MM.1S (cell line): Measurements from ENCODE around the gene ERG.

Experiments
- DNase-seq: peaks from one replicate; pipeline ENCODE4 v3.0.0-alpha.2; 2015
- H2AFZ ChIP-seq: fragments of 300-600 bp; sonication (generic); 2 replicates; pipeline ENCODE4 v1.6.0; 2016; ENCODE audit warnings: antibody characterized with exemption, low read length
- H3F3A ChIP-seq: fragments of 300-600 bp; sonication (generic); 2 replicates; pipeline ENCODE4 v1.6.1; 2016; ENCODE audit warnings: mild to moderate bottlenecking, antibody characterized with exemption, low read length, moderate library complexity, mixed read lengths; ENCODE audit not compliant: insufficient read depth
- H3K27ac ChIP-seq: fragments of 300-600 bp; sonication (generic); 2 replicates; pipeline ENCODE4 v1.5.1; 2016; ENCODE audit warnings: mild to moderate bottlenecking, low read length
- H3K27me3 ChIP-seq: fragments of 300-600 bp; sonication (generic); replicated peaks from 2 replicates; pipeline ENCODE4 v1.6.0; 2016; ENCODE audit warnings: low read length; ENCODE audit not compliant: insufficient read depth
- H3K36me3 ChIP-seq: fragments of 300-600 bp; sonication (generic); replicated peaks from 2 replicates; pipeline ENCODE4 v1.6.1; 2016; ENCODE audit warnings: mild to moderate bottlenecking, low read length, mixed read lengths; ENCODE audit not compliant: insufficient read depth
- H3K4me1 ChIP-seq: fragments of 300-600 bp; sonication (generic); 2 replicates; pipeline ENCODE4 v1.6.1; 2016; ENCODE audit warnings: low read length, mixed read lengths
- H3K4me2 ChIP-seq: fragments of 300-600 bp; sonication (generic); 2 replicates; pipeline ENCODE4 v1.6.0; 2016; ENCODE audit warnings: low read depth, low read length
- H3K4me3 ChIP-seq: fragments of 300-600 bp; sonication (generic); 2 replicates; pipeline ENCODE4 v1.5.1; 2016; ENCODE audit warnings: low read length, mixed read lengths
- H3K79me2 ChIP-seq: fragments of 300-600 bp; sonication (generic); 2 replicates; pipeline ENCODE4 v1.6.1; 2016; ENCODE audit warnings: mixed run types, low read length, mixed read lengths
- H3K9ac ChIP-seq: fragments of 300-600 bp; sonication (generic); 2 replicates; pipeline ENCODE4 v1.6.1; 2016; ENCODE audit warnings: low read length, mixed read lengths
- H3K9me2 ChIP-seq: fragments of 300-600 bp; sonication (generic); replicated peaks from 2 replicates; pipeline ENCODE4 v1.6.1; 2016; ENCODE audit warnings: mild to moderate bottlenecking, low read length, mixed read lengths; ENCODE audit not compliant: insufficient read depth
- H3K9me3 ChIP-seq: fragments of 300-600 bp; sonication (generic); replicated peaks from 2 replicates; pipeline ENCODE4 v1.6.1; 2016; ENCODE audit warnings: mild to moderate bottlenecking, low read length, mixed read lengths; ENCODE audit not compliant: insufficient read depth
- H4K20me1 ChIP-seq: fragments of 300-600 bp; sonication (generic); 2 replicates; pipeline ENCODE4 v1.6.1; 2016; ENCODE audit warnings: mild to moderate bottlenecking, low read length, moderate library complexity, mixed read lengths; ENCODE audit not compliant: insufficient read depth
- CTCF ChIP-seq: fragments of 300-600 bp; sonication (generic); IDR thresholded peaks from 2 replicates; pipeline ENCODE4 v1.5.1; 2016; ENCODE audit warnings: antibody characterized with exemption, low read length, mixed read lengths
- EZH2 ChIP-seq: fragments of 300-600 bp; sonication (generic); optimal IDR thresholded peaks from 2 replicates; pipeline ENCODE3; 2017; ENCODE audit warnings: low read depth, mild to moderate bottlenecking, antibody characterized with exemption, low read length, mixed read lengths
- EZH2phosphoT487 ChIP-seq: fragments of 300-600 bp; sonication (generic); IDR thresholded peaks from 2 replicates; pipeline ENCODE4 v1.6.1; 2018; ENCODE audit warnings: antibody characterized with exemption, low read length

Gene ERG

GRCh38 chr21:38409907-38410306, 88.4 kb downstream of the ERG start:
- Histone ChIP-seq H3K27me3 (no peaks in the 10 kb centered on the region), H2AFZ (no peak overlapping the region), H3K9ac (no peak overlapping the region), H3K9me3 (no peaks in the 10 kb centered on the region), H3K4me3 (no peak overlapping the region), H3K4me2 (no peak overlapping the region), H3K9me2 (no peaks in the 10 kb centered on the region), H3F3A (no peaks in the 10 kb centered on the region), H3K27ac (no peak overlapping the region), H4K20me1 (no peaks in the 10 kb centered on the region), H3K79me2 (no peaks in the 10 kb centered on the region), H3K36me3 (no peaks in the 10 kb centered on the region), H3K4me1 (no peaks in the 10 kb centered on the region)
- DNase-seq = no peak
- TF ChIP-seq EZH2 (no peak), CTCF (no peak), EZH2phosphoT487 (no peak)

- Histone ChIP-seq H3K4me3 (no peak overlapping the region), H3K27ac (no peak overlapping the region)
Measured at GRCh38 chr21:38404177-38404576, 94.1 kb downstream of the ERG start.

GRCh38 chr21:38402795-38403194, 95.5 kb downstream of the ERG start:
- no peaks in the 10 kb centered on the region for H3K9me2 ChIP-seq
- no peak overlapping the region for H3K27ac ChIP-seq
- no peaks in the 10 kb centered on the region for H3K9me3 ChIP-seq
- H3K4me3 ChIP-seq = no peak overlapping the region
- H3K27me3 ChIP-seq = no peaks in the 10 kb centered on the region
- no peaks in the 10 kb centered on the region for H3K36me3 ChIP-seq
- no peak overlapping the region for H3K9ac ChIP-seq
- no peak overlapping the region for H2AFZ ChIP-seq
- TF ChIP-seq EZH2 = no peak
- TF ChIP-seq EZH2phosphoT487 = no peak
- TF ChIP-seq CTCF = no peak
- no peaks in the 10 kb centered on the region for H4K20me1 ChIP-seq
- DNase-seq = no peak
- no peak overlapping the region for H3K4me2 ChIP-seq
- no peaks in the 10 kb centered on the region for H3K79me2 ChIP-seq
- no peaks in the 10 kb centered on the region for H3K4me1 ChIP-seq
- no peaks in the 10 kb centered on the region for H3F3A ChIP-seq

More at GRCh38 chr21:38404177-38404576, 94.1 kb downstream of the ERG start:
- no peak overlapping the region for H3K9ac ChIP-seq
- H3K27me3 ChIP-seq = no peaks in the 10 kb centered on the region
- no peak overlapping the region for H3K4me2 ChIP-seq
- no peaks in the 10 kb centered on the region for H3K79me2 ChIP-seq
- no peak for TF ChIP-seq EZH2phosphoT487
- no peak for TF ChIP-seq CTCF
- TF ChIP-seq EZH2 = no peak
- no peaks in the 10 kb centered on the region for H3K4me1 ChIP-seq
- no peaks in the 10 kb centered on the region for H3K9me3 ChIP-seq
- no peaks in the 10 kb centered on the region for H3F3A ChIP-seq
- DNase-seq = no peak
- H3K9me2 ChIP-seq = no peaks in the 10 kb centered on the region
- H3K36me3 ChIP-seq = no peaks in the 10 kb centered on the region
- H4K20me1 ChIP-seq = no peaks in the 10 kb centered on the region
- no peak overlapping the region for H2AFZ ChIP-seq
